Stomach (tissue), 9 donors: Measurements from ENCODE around the gene ME3. TPM values are rescaled to one million over a fixed set of nuclear protein-coding genes. Genes with fewer than 3 reads are reported as not detected.

Experiments used
- DNase-seq, 2 donors: peaks; one replicate each; pipeline versions ENCODE4 v3.0.0 to v3.0.0-alpha.2; 2013 to 2019
- H3K27ac ChIP-seq, 5 donors: fragments of 200-600 bp in 4 of 5; sonication (generic) in 4 of 5; one replicate each; pipeline ENCODE4 v1.5.1; 2013 to 2019; ENCODE audit warnings: mild to moderate bottlenecking in 1 of 5, moderate library complexity in 1 of 5
- H3K27me3 ChIP-seq, 3 donors: fragments of 200-600 bp; sonication (generic); one replicate each; pipeline ENCODE4 v1.5.1; 2017 to 2019; ENCODE audit warnings: mixed run types in 1 of 3
- H3K36me3 ChIP-seq, 4 donors: fragments of 200-600 bp; sonication (generic); 1 replicate in 3 of 4; 2 replicates in 1 of 4; pipeline ENCODE4 v1.5.1; 2016 to 2019
- H3K4me1 ChIP-seq, 4 donors: fragments of 200-600 bp; sonication (generic); one replicate each; pipeline ENCODE4 v1.5.1; 2016 to 2019
- H3K4me3 ChIP-seq, 4 donors: fragments of 200-600 bp; sonication (generic) in 3 of 4; one replicate each; pipeline ENCODE4 v1.5.1; 2016 to 2019; ENCODE audit warnings: mild to moderate bottlenecking in 1 of 4
- H3K9me3 ChIP-seq, 4 donors: fragments of 200-600 bp; sonication (generic); one replicate each; pipeline ENCODE4 v1.5.1; 2016 to 2019
- CTCF ChIP-seq, 7 experiments: fragments of 450-650 bp in 4 of 7; fragments of 200-600 bp in 3 of 7; sonication (generic) in 3 of 7; IDR thresholded peaks; one replicate each; pipeline ENCODE4 v1.5.1; 2016 to 2019; ENCODE audit warnings: antibody characterized with exemption in 7 of 7, control low read depth in 2 of 7, mild to moderate bottlenecking in 1 of 7
- EP300 ChIP-seq: sonication (generic); formaldehyde crosslinking; IDR thresholded peaks from one replicate; pipeline ENCODE4 v1.6.1; 2017; ENCODE audit warnings: antibody characterized with exemption
- POLR2A ChIP-seq, 4 donors: fragments of 450-650 bp; IDR thresholded peaks; one replicate each; pipeline ENCODE4 v1.6.1; 2016; ENCODE audit warnings: antibody characterized with exemption in 4 of 4, control low read depth in 2 of 4, mild to moderate bottlenecking in 1 of 4, moderate library complexity in 1 of 4
- POLR2AphosphoS5 ChIP-seq, 3 donors: sonication (generic); formaldehyde crosslinking; IDR thresholded peaks; one replicate each; pipeline ENCODE4 v1.6.1; 2016; ENCODE audit warnings: antibody characterized with exemption in 3 of 3
- WGBS, 5 donors: extraction: QIAGEN DNeasy Blood & Tissue Kit in 3 of 5; methylation state at CpG; one replicate each; pipeline versions ENCODE4 v1.1.5 to v1.1.7; 2013 to 2018; 5-methylcytosine and 5-hydroxymethylcytosine counted together
- intact Hi-C: fragments of 100-400 bp; cut with DNase I; formaldehyde crosslinking; loops from one replicate; pipeline ENCODE4 v1.15.1; 2023; ENCODE audit warnings: low total_unique reads
- polyA plus RNA-seq, 3 donors: library from polyadenylated mRNA; stranded (reverse); fragments of 200-250 nt; gene quantifications; one replicate each; pipeline ENCODE4 v1.2.3, GENCODE V29; 2013
- total RNA-seq, 5 donors: library from RNA; depleted of rRNA; stranded (reverse); fragments of >200 nt; gene quantifications; one replicate each; pipeline versions ENCODE4 v1.1.0 to v1.2.3, GENCODE V29; 2014 to 2016
- donor health status: healthy with polysubstance abuse.
- donor health status: Bipolar disorder and iron deficiency.
- donor health status: healthy.

The ME3 gene
- total and polyA plus RNA-seq, 8 donors, result 11.2 to 82.1 (median 51.1) TPM

- WGBS, 5 donors, result 76 to 90% (median 85%) methylated on average over 5 of the region's 5 CpGs
- Histone ChIP-seq H3K4me1 (no peaks in the 10 kb centered on the region), H3K27me3 (no peaks in the 10 kb centered on the region), H3K4me3 (no peak overlapping the region), H3K36me3 (peaks cover under 1 to 41% (median 20%) of the 10 kb centered on the region in 4 donors), H3K27ac (no peak overlapping the region), H3K9me3 (no peaks in the 10 kb centered on the region)
- no peak for DNase-seq
- intact Hi-C loops, result no loop called here
- TF ChIP-seq EP300 (no peak), CTCF (IDR thresholded peaks at IDR 0.05) (no peak), POLR2AphosphoS5 (IDR thresholded peaks at IDR 0.05) (no peak), POLR2A (IDR thresholded peaks at IDR 0.05) (no peak)
These were observed 222.3 kb downstream of the ME3 start for GRCh38 chr11:86449993-86450629.

- no peaks in the 10 kb centered on the region for H3K27me3 ChIP-seq
- H3K9me3 ChIP-seq, result no peaks in the 10 kb centered on the region
- no peaks in the 10 kb centered on the region for H3K4me1 ChIP-seq
- intact Hi-C loops, result no loop called here
- peaks cover 4 to 60% (median 41%) of the 10 kb centered on the region in 4 donors for H3K36me3 ChIP-seq
- no peak overlapping the region for H3K4me3 ChIP-seq
- 82 to 91% (median 83%) methylated on average over 3 of the region's 3 CpGs for WGBS, 5 donors
- TF ChIP-seq POLR2AphosphoS5 (IDR thresholded peaks at IDR 0.05) (no peak), POLR2A (IDR thresholded peaks at IDR 0.05) (no peak), CTCF (IDR thresholded peaks at IDR 0.05) (no peak), EP300 (no peak)
- H3K27ac ChIP-seq, result no peak overlapping the region
- DNase-seq, result no peak
These were observed 224.5 kb downstream of the ME3 start for GRCh38 chr11:86447763-86448480.

- intact Hi-C loops, result no loop called here
- TF ChIP-seq POLR2A (IDR thresholded peaks at IDR 0.05) (no peak), POLR2AphosphoS5 (IDR thresholded peaks at IDR 0.05) (no peak), EP300 (no peak), CTCF (IDR thresholded peaks at IDR 0.05) (no peak)
- Histone ChIP-seq H3K4me3 (no peak overlapping the region), H3K9me3 (no peaks in the 10 kb centered on the region), H3K36me3 (peaks cover 4 to 71% (median 45%) of the 10 kb centered on the region in 4 donors), H3K27ac (no peak overlapping the region), H3K4me1 (no peaks in the 10 kb centered on the region), H3K27me3 (no peaks in the 10 kb centered on the region)
- 92 to 97% (median 94%) methylated on average over 12 of the region's 12 CpGs for WGBS, 5 donors
- no peak for DNase-seq
These were observed 225.5 kb downstream of the ME3 start for GRCh38 chr11:86446924-86447285.

- 89 to 97% (median 95%) methylated on average over 8 of the region's 8 CpGs for WGBS, 5 donors
- TF ChIP-seq POLR2AphosphoS5 (IDR thresholded peaks at IDR 0.05) (no peak), CTCF (IDR thresholded peaks at IDR 0.05) (no peak), EP300 (no peak), POLR2A (IDR thresholded peaks at IDR 0.05) (no peak)
- DNase-seq, result no peak
These were observed 226.1 kb downstream of the ME3 start for GRCh38 chr11:86446163-86446923.

More at GRCh38 chr11:86446163-86446923, 226.1 kb downstream of the ME3 start:
- Histone ChIP-seq H3K9me3 (no peaks in the 10 kb centered on the region), H3K4me3 (no peak overlapping the region), H3K36me3 (peaks cover 4 to 75% (median 49%) of the 10 kb centered on the region in 4 donors), H3K27ac (no peak overlapping the region), H3K4me1 (no peaks in the 10 kb centered on the region), H3K27me3 (no peaks in the 10 kb centered on the region)
- intact Hi-C loops, result no loop called here
